HCT116 (cell line): Measurements from ENCODE around the gene ATF1. TPM values are rescaled to one million over a fixed set of nuclear protein-coding genes. Genes with fewer than 3 reads are reported as not detected.

ENCODE experiments used
- ATAC-seq: fragments of 200-7000 bp; cut with Tn5 transposase; 2 replicates; pipeline ENCODE4 v1.9.1; 2020; ENCODE audit warnings: mild to moderate bottlenecking, moderate library complexity
- BruUV-seq: library from RNA; stranded (reverse); fragments of 400-500 nt; replicated peaks from 2 replicates; lab custom pipeline; 2021; lab: Mats Ljungman, UMichigan
- CTCF ChIA-PET: fragments of 300-600 bp; sonication (Branson Sonifier 250); formaldehyde crosslinking; loops from one replicate; lab custom pipeline; 2021; ENCODE audit warnings: antibody characterized with exemption; lab: Charles Lee
- POLR2A ChIA-PET: fragments of 300-600, 350-600 bp; sonication (Branson Sonifier 250); formaldehyde crosslinking; loops from one replicate; lab custom pipeline; 2021; ENCODE audit warnings: antibody characterized with exemption; lab: Charles Lee
- RAD21 ChIA-PET, 2 experiments: fragments of 300-600 bp; sonication (Branson Sonifier 250); formaldehyde crosslinking; loops; one replicate each; lab custom pipeline; 2023; ENCODE audit warnings: low total read pairs in 2 of 2; ENCODE audit not compliant: uncharacterized antibody in 2 of 2, unreplicated experiment in 2 of 2, low non-redundant PET in 1 of 2; lab: Charles Lee
- DNase-seq: peaks from one replicate; pipeline ENCODE4 v3.0.0-alpha.2; 2010; ENCODE audit warnings: low read depth, low spot score
- H2AFZ ChIP-seq: fragments of 200-600 bp; shearing (Covaris generic), sonication (generic); 2 replicates; pipeline ENCODE4 v1.6.1; 2017; ENCODE audit warnings: low read depth, mixed run types, mixed read lengths, antibody characterized with exemption, low read length; ENCODE audit not compliant: poor library complexity, severe bottlenecking
- H3K27ac ChIP-seq: 2 replicates; pipeline ENCODE4 v1.5.1; 2012; ENCODE audit warnings: low read depth, low read length
- H3K27me3 ChIP-seq: fragments of 200-600 bp; sonication (generic); 2 replicates; pipeline ENCODE4 v1.6.1; 2016; ENCODE audit warnings: mixed run types, low read length, mixed read lengths; ENCODE audit not compliant: insufficient read depth
- H3K36me3 ChIP-seq, 2 experiments: fragments of 200-500 bp in 1 of 2; fragments of 200-600 bp in 1 of 2; sonication (Bioruptor generic) in 1 of 2; sonication (generic) in 1 of 2; 2 replicates each; pipeline versions ENCODE4 v1.5.1 to v1.6.1; 2014 to 2016; ENCODE audit warnings: low read length in 2 of 2, inconsistent platforms in 1 of 2, mixed read lengths in 1 of 2, mixed run types in 1 of 2; ENCODE audit not compliant: insufficient read depth in 2 of 2, control insufficient read depth in 1 of 2
- H3K4me1 ChIP-seq, 2 experiments: fragments of 200-600 bp in 1 of 2; sonication (generic) in 1 of 2; 2 replicates each; pipeline versions ENCODE4 v1.5.1 to v1.6.1; 2012 to 2017; ENCODE audit warnings: low read length in 2 of 2, inconsistent platforms in 1 of 2, mild to moderate bottlenecking in 1 of 2, mixed read lengths in 1 of 2, mixed run types in 1 of 2, moderate library complexity in 1 of 2; ENCODE audit not compliant: insufficient read depth in 2 of 2, control insufficient read depth in 1 of 2
- H3K4me2 ChIP-seq: fragments of 200-600 bp; sonication (generic); 2 replicates; pipeline ENCODE4 v1.6.1; 2017; ENCODE audit warnings: mixed run types, low read length, mixed read lengths
- H3K4me3 ChIP-seq, 2 experiments: fragments of 200-600 bp in 1 of 2; sonication (generic) in 1 of 2; replicated peaks in 1 of 2; 2 replicates each; pipeline ENCODE4 v1.5.1; 2011 to 2016; ENCODE audit warnings: low read length in 2 of 2, control low read depth in 1 of 2, low read depth in 1 of 2, mild to moderate bottlenecking in 1 of 2, mixed read lengths in 1 of 2, mixed run types in 1 of 2
- H3K79me2 ChIP-seq: fragments of 200-600 bp; sonication (generic); 2 replicates; pipeline ENCODE4 v1.6.1; 2017; ENCODE audit warnings: mild to moderate bottlenecking, mixed run types, low read length, moderate library complexity, mixed read lengths; ENCODE audit not compliant: insufficient read depth
- H3K9ac ChIP-seq: fragments of 200-600 bp; sonication (generic); 2 replicates; pipeline ENCODE4 v1.6.1; 2016; ENCODE audit warnings: low read length, mixed read lengths
- H3K9me2 ChIP-seq: fragments of 200-600 bp; sonication (generic), shearing (Covaris generic); 2 replicates; pipeline ENCODE4 v1.6.1; 2017; ENCODE audit warnings: mixed run types, mild to moderate bottlenecking, moderate library complexity; ENCODE audit not compliant: insufficient read depth
- H3K9me3 ChIP-seq, 2 experiments: fragments of 200-500 bp in 1 of 2; fragments of 200-600 bp in 1 of 2; sonication (Bioruptor generic) in 1 of 2; sonication (generic) in 1 of 2; 2 replicates each; pipeline ENCODE4 v1.6.1; 2014 to 2017; ENCODE audit warnings: low read length in 2 of 2, mixed read lengths in 2 of 2, inconsistent platforms in 1 of 2, low read depth in 1 of 2, mild to moderate bottlenecking in 1 of 2, mixed run types in 1 of 2, moderate library complexity in 1 of 2; ENCODE audit not compliant: control insufficient read depth in 1 of 2, insufficient read depth in 1 of 2
- H4K20me1 ChIP-seq: fragments of 200-600 bp; sonication (generic), shearing (Covaris generic); 2 replicates; pipeline ENCODE4 v1.6.1; 2017; ENCODE audit warnings: mixed run types, mild to moderate bottlenecking, moderate library complexity; ENCODE audit not compliant: insufficient read depth
- ATF3 ChIP-seq: IDR thresholded peaks from 2 replicates; pipeline ENCODE4 v1.6.1; 2012
- CBX3 ChIP-seq: IDR thresholded peaks from 2 replicates; pipeline ENCODE4 v1.6.1; 2012; ENCODE audit warnings: low read depth
- CEBPB ChIP-seq: IDR thresholded peaks from 2 replicates; pipeline ENCODE4 v1.6.1; 2012; ENCODE audit warnings: low read depth
- EZH2 ChIP-seq: fragments of 200-600 bp; sonication (generic); IDR thresholded peaks from 2 replicates; pipeline ENCODE4 v1.6.1; 2017; ENCODE audit warnings: antibody characterized with exemption, mixed run types
- FOSL1 ChIP-seq: IDR thresholded peaks from 2 replicates; pipeline ENCODE4 v1.6.1; 2012; ENCODE audit warnings: low read depth
- JUND ChIP-seq: IDR thresholded peaks from 2 replicates; pipeline ENCODE4 v1.6.1; 2012
- POLR2AphosphoS5 ChIP-seq: IDR thresholded peaks from 2 replicates; pipeline ENCODE4 v1.6.1; 2011; ENCODE audit warnings: mild to moderate bottlenecking, low read depth, low read length, moderate library complexity
- SIN3A ChIP-seq: IDR thresholded peaks from 2 replicates; pipeline ENCODE4 v1.6.1; 2012; ENCODE audit warnings: low read depth
- SRF ChIP-seq: IDR thresholded peaks from 2 replicates; pipeline ENCODE4 v1.6.1; 2012; ENCODE audit warnings: low read depth
- ZFX ChIP-seq: fragments of 450-650 bp; IDR thresholded peaks from 2 replicates; pipeline ENCODE4 v1.6.1; 2017
- intact Hi-C: fragments of 100-400 bp; cut with micrococcal nuclease; formaldehyde crosslinking; loops from 2 replicates; pipeline ENCODE4 v1.10.0; 2022
- total RNA-seq: library from RNA; stranded (reverse); gene quantifications from one replicate; pipeline ENCODE4 v1.2.1, GENCODE V29; 2021; ENCODE audit not compliant: unreplicated experiment

Gene ATF1
- total RNA-seq, 1 experiment from 2014 or later = 48.8 TPM

- Histone ChIP-seq H3K4me1 (no peaks in the 10 kb centered on the region), H3K27ac (no peak overlapping the region), H3K9ac (no peak overlapping the region), H3K4me3 (no peak overlapping the region), H3K9me2 (no peaks in the 10 kb centered on the region), H3K4me2 (no peak overlapping the region), H3K79me2 (no peaks in the 10 kb centered on the region), H3K27me3 (no peaks in the 10 kb centered on the region), H3K9me3 (no peaks in the 10 kb centered on the region), H3K36me3 (peaks cover 3 to 5% of the 10 kb centered on the region in 2 experiments; a peak in 3 of 4 replicates), H2AFZ (no peak overlapping the region), H4K20me1 (no peaks in the 10 kb centered on the region)
- intact Hi-C loops = no loop called here
- ChIA-PET POLR2A (no interaction called here), CTCF (no interaction called here), RAD21 (interaction anchor here in 1 of 2 experiments (0.6 kb wide), 1 partner anchor 260 kb away, joined by 3 read pairs; no protein-coding TSS in a partner anchor)
- DNase-seq (no peak), ATAC-seq (no peak)
- TF ChIP-seq EZH2 (no peak), FOSL1 (no peak), POLR2AphosphoS5 (no peak), JUND (no peak), ZFX (no peak), SIN3A (no peak), CEBPB (no peak), ATF3 (no peak), CBX3 (no peak)
- BruUV-seq = no TSS peak
These were observed 16.1 kb upstream of the ATF1 start for GRCh38 chr12:50747817-50748216.

GRCh38 chr12:50749459-50749882 is 14.4 kb upstream of the ATF1 start:
- Histone ChIP-seq H3K9ac (no peak overlapping the region), H3K36me3 (peaks cover 3 to 5% of the 10 kb centered on the region in 2 experiments; a peak in 3 of 4 replicates), H3K79me2 (no peaks in the 10 kb centered on the region), H4K20me1 (no peaks in the 10 kb centered on the region), H2AFZ (no peak overlapping the region), H3K27me3 (no peaks in the 10 kb centered on the region), H3K4me3 (no peak overlapping the region), H3K4me1 (no peaks in the 10 kb centered on the region), H3K9me3 (no peaks in the 10 kb centered on the region), H3K9me2 (no peaks in the 10 kb centered on the region), H3K4me2 (no peak overlapping the region), H3K27ac (no peak overlapping the region)
- RAD21 ChIA-PET = no interaction called here
- intact Hi-C loops = no loop called here
- POLR2A ChIA-PET = no interaction called here
- CTCF ChIA-PET = no interaction called here
- DNase-seq (no peak), ATAC-seq (no peak)
- BruUV-seq = no TSS peak
- TF ChIP-seq JUND = no peak
- no peak for TF ChIP-seq CBX3
- TF ChIP-seq SIN3A = no peak
- no peak for TF ChIP-seq SRF
- no peak for TF ChIP-seq CEBPB
